Progenitor cell of endocrine pancreas (in vitro differentiated cells): ENCODE measurements around the gene EYA4. TPM values are rescaled to one million over a fixed set of nuclear protein-coding genes. Genes with fewer than 3 reads are reported as not detected.

Experiments
- DNase-seq: peaks from one replicate; pipeline ENCODE4 v3.0.0; 2021; ENCODE audit warnings: low spot score; ENCODE audit not compliant: unreplicated experiment
- H3K27ac Mint-ChIP-seq: 2 replicates; pipeline ENCODE4 v1.8.0; 2021; ENCODE audit warnings: mild to moderate bottlenecking, moderate library complexity, mixed read lengths
- H3K27me3 Mint-ChIP-seq: 2 replicates; pipeline ENCODE4 v1.8.0; 2021; ENCODE audit warnings: mixed read lengths
- H3K36me3 Mint-ChIP-seq: 2 replicates; pipeline ENCODE4 v1.8.0; 2022; ENCODE audit warnings: mixed read lengths; ENCODE audit not compliant: insufficient read depth
- H3K4me1 Mint-ChIP-seq: 2 replicates; pipeline ENCODE4 v1.8.0; 2021; ENCODE audit warnings: low read depth, mixed read lengths
- H3K4me3 Mint-ChIP-seq: 2 replicates; pipeline ENCODE4 v1.8.0; 2021; ENCODE audit warnings: low read depth, mild to moderate bottlenecking, moderate library complexity, mixed read lengths
- H3K9me3 Mint-ChIP-seq: 2 replicates; pipeline ENCODE4 v1.8.0; 2021; ENCODE audit warnings: low read depth, mixed read lengths
- CTCF ChIP-seq: fragments of 200-600 bp; sonication (generic); IDR thresholded peaks from one replicate; pipeline ENCODE4 v1.5.0; 2021; ENCODE audit warnings: antibody characterized with exemption, mild to moderate bottlenecking; ENCODE audit not compliant: unreplicated experiment
- total RNA-seq: library from RNA; stranded (reverse); gene quantifications from 2 replicates; pipeline ENCODE4 v1.2.1, GENCODE V29; 2021

Gene EYA4
- total RNA-seq, 1 donor from 2014 or later: 0.41 TPM

GRCh38 chr6:133257545-133258105, 16.5 kb downstream of the EYA4 start:
- Mint-ChIP-seq H3K27ac (no peak overlapping the region), H3K36me3 (no peaks in the 10 kb centered on the region), H3K4me3 (no peak overlapping the region), H3K4me1 (peaks cover 1% of the 10 kb centered on the region), H3K9me3 (no peaks in the 10 kb centered on the region), H3K27me3 (peaks cover 20% of the 10 kb centered on the region)
- no peak for TF ChIP-seq CTCF
- DNase-seq: no peak

- H3K4me1 Mint-ChIP-seq: no peaks in the 10 kb centered on the region
- H3K9me3 Mint-ChIP-seq: no peaks in the 10 kb centered on the region
- TF ChIP-seq CTCF: no peak
- no peak overlapping the region for H3K4me3 Mint-ChIP-seq
- H3K36me3 Mint-ChIP-seq: no peaks in the 10 kb centered on the region
- H3K27me3 Mint-ChIP-seq: peaks cover 20% of the 10 kb centered on the region
- no peak for DNase-seq
- no peak overlapping the region for H3K27ac Mint-ChIP-seq
Observed at GRCh38 chr6:133259561-133259960, 18.4 kb downstream of the EYA4 start.

GRCh38 chr6:133262804-133263203, 21.6 kb downstream of the EYA4 start:
- Mint-ChIP-seq H3K4me1 (no peaks in the 10 kb centered on the region), H3K4me3 (no peak overlapping the region), H3K27ac (no peak overlapping the region), H3K36me3 (no peaks in the 10 kb centered on the region), H3K27me3 (peaks cover 20% of the 10 kb centered on the region), H3K9me3 (no peaks in the 10 kb centered on the region)
- DNase-seq: no peak
- TF ChIP-seq CTCF: no peak

- Mint-ChIP-seq H3K4me1 (no peaks in the 10 kb centered on the region), H3K27me3 (peaks cover 12% of the 10 kb centered on the region), H3K36me3 (no peaks in the 10 kb centered on the region), H3K27ac (no peak overlapping the region), H3K4me3 (no peak overlapping the region), H3K9me3 (no peaks in the 10 kb centered on the region)
- DNase-seq: no peak
- no peak for TF ChIP-seq CTCF
Observed at GRCh38 chr6:133265066-133265465, 23.9 kb downstream of the EYA4 start.

- Mint-ChIP-seq H3K4me3 (no peak overlapping the region), H3K36me3 (no peaks in the 10 kb centered on the region), H3K27me3 (peaks cover 12% of the 10 kb centered on the region), H3K27ac (no peak overlapping the region), H3K4me1 (no peaks in the 10 kb centered on the region), H3K9me3 (no peaks in the 10 kb centered on the region)
- DNase-seq: no peak
- TF ChIP-seq CTCF: no peak
Observed at GRCh38 chr6:133266186-133266585, 25.0 kb downstream of the EYA4 start.
